ENCODE measurements around the gene ITPR1.
"Not testable (repeated sequence)": the region's sequence is repeated elsewhere in the genome, so short reads cannot be mapped to it uniquely, and the experiment has no call there.

DNA sequence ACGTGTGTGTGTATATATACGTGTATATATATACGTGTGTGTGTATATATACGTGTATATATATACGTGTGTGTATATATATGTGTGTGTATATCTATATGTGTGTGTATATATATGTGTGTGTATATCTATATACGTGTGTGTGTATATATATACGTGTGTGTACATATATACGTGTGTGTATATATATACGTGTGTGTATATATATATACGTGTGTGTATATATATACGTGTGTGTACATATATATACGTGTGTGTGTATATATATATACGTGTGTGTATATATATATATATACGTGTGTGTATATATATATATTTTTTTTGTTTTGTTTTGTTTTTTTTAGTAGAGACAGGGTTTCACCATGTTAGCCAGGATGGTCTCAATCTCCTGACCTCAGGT, 36.4 kb upstream of the ITPR1 start:
- TF ChIP-seq CTCF (conservative IDR thresholded peaks at IDR 0.05; ENCODE audit: low read depth, low read length); EZH2 (IDR thresholded peaks at IDR 0.05; ENCODE audit: low read length, unreplicated experiment); EZH2phosphoT487 (IDR thresholded peaks at IDR 0.05; ENCODE audit: borderline replicate concordance, low read length): not testable (repeated sequence)
